Measurements from ENCODE around the gene RMDN2. TPM values are rescaled to one million over a fixed set of nuclear protein-coding genes. Genes with fewer than 3 reads are reported as not detected.

RMDN2 gene
- total RNA-seq, 1 experiment from 2014 or later = 4.4 TPM

DNA sequence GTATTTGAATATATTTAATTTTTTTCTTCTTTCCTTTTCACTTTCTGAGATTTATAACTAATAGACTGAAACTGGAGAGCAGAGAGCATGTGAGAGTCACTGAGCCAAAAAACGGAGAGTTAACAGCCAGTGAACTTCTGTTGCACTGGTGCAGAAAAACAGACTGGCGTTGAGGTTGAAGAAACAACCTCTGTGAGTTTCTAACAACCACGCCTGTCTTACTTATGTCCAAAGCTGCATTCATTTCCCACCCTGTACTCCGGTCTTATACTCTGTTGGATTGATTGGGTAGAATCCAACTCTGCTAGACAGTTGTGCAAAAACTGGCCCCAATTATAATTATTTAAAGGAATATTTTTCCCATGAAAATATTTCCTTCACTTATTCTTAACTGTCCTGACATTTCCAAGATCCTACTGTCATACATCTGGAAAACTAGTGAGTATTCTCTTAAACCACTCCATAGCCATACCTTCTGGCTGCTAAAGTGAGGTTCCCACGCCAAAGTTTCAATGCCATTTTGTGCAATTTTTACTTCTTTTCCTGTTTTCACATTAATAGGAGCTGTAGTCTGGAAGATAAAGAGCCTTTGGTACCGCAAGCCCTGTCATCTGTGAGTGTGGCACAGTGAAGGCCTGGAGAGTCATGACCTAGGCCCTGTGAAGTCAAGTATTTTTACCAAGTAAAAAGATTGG is 141.5 kb downstream of the RMDN2 start:
- no peaks in the 10 kb centered on the region for H3K9me3 ChIP-seq (ENCODE audit: control insufficient read depth, insufficient read depth, low read depth, low read length)
- peak; percentile 44; the same call in 1 of the 2 replicates for TF ChIP-seq POLR2AphosphoS5 (IDR thresholded peaks at IDR 0.05; ENCODE audit: low read depth, low read length)
- TF ChIP-seq, protein P1, sequence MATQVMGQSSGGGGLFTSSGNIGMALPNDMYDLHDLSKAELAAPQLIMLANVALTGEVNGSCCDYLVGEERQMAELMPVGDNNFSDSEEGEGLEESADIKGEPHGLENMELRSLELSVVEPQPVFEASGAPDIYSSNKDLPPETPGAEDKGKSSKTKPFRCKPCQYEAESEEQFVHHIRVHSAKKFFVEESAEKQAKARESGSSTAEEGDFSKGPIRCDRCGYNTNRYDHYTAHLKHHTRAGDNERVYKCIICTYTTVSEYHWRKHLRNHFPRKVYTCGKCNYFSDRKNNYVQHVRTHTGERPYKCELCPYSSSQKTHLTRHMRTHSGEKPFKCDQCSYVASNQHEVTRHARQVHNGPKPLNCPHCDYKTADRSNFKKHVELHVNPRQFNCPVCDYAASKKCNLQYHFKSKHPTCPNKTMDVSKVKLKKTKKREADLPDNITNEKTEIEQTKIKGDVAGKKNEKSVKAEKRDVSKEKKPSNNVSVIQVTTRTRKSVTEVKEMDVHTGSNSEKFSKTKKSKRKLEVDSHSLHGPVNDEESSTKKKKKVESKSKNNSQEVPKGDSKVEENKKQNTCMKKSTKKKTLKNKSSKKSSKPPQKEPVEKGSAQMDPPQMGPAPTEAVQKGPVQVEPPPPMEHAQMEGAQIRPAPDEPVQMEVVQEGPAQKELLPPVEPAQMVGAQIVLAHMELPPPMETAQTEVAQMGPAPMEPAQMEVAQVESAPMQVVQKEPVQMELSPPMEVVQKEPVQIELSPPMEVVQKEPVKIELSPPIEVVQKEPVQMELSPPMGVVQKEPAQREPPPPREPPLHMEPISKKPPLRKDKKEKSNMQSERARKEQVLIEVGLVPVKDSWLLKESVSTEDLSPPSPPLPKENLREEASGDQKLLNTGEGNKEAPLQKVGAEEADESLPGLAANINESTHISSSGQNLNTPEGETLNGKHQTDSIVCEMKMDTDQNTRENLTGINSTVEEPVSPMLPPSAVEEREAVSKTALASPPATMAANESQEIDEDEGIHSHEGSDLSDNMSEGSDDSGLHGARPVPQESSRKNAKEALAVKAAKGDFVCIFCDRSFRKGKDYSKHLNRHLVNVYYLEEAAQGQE (IDR thresholded peaks at IDR 0.05; ENCODE audit: insufficient read depth in 1 of 2, low read depth in 2 of 2, low read length in 1 of 2) = no peak
- TF ChIP-seq, protein P2, sequence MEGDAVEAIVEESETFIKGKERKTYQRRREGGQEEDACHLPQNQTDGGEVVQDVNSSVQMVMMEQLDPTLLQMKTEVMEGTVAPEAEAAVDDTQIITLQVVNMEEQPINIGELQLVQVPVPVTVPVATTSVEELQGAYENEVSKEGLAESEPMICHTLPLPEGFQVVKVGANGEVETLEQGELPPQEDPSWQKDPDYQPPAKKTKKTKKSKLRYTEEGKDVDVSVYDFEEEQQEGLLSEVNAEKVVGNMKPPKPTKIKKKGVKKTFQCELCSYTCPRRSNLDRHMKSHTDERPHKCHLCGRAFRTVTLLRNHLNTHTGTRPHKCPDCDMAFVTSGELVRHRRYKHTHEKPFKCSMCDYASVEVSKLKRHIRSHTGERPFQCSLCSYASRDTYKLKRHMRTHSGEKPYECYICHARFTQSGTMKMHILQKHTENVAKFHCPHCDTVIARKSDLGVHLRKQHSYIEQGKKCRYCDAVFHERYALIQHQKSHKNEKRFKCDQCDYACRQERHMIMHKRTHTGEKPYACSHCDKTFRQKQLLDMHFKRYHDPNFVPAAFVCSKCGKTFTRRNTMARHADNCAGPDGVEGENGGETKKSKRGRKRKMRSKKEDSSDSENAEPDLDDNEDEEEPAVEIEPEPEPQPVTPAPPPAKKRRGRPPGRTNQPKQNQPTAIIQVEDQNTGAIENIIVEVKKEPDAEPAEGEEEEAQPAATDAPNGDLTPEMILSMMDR (IDR thresholded peaks at IDR 0.05) = no peak
- TF ChIP-seq TCF7L2 (IDR thresholded peaks at IDR 0.05; ENCODE audit: low read depth, low read length) = no peak
- intact Hi-C loops (cut with micrococcal nuclease; ENCODE audit: unreplicated experiment) (no loop called here), in situ Hi-C loops (cut with HindIII; ENCODE audit: low pct_unique_long_range_greater_than_20kb, low sequenced_read_pairs) (no loop called here)
- H3K27me3 ChIP-seq (ENCODE audit: control insufficient read depth, insufficient read depth, low read length) = no peaks in the 10 kb centered on the region
- CTCF ChIA-PET = no interaction called here
- no peak for DNase-seq (ENCODE audit: low read depth, low spot score)
- no TSS peak for BruUV-seq (replicated peaks)
- peaks cover 18% of the 10 kb centered on the region; the same call in 1 of the 2 replicates for H3K36me3 ChIP-seq (ENCODE audit: control insufficient read depth, insufficient read depth, low read length)
- ATAC-seq = no peak
- H3K27ac ChIP-seq (ENCODE audit: low read length) = peak overlapping the region; percentile 12; the same call in 1 of the 2 replicates
- no peak overlapping the region for H3K4me3 ChIP-seq (ENCODE audit: low read depth in 2 of 2, low read length in 2 of 2)
- POLR2A ChIA-PET = no interaction called here
- H3K4me1 ChIP-seq (ENCODE audit: control insufficient read depth, insufficient read depth, low read length) = peaks cover 45% of the 10 kb centered on the region

Other genes starting within 250 kb of the RMDN2 start
- 86.7 TPM for gene CYP1B1, start 150.9 kb downstream of the RMDN2 start, total RNA-seq (2021; ENCODE audit: unreplicated experiment)